HEK293 (cell line): ENCODE data around the gene PRKCE.

Experiments
- CTCF ChIP-seq: fragments of 450-650 bp; formaldehyde crosslinking; IDR thresholded peaks from 2 replicates; pipeline ENCODE4 v1.5.1; 2016; ENCODE audit warnings: missing biosample characterization, missing genetic modification characterization
- YY1 ChIP-seq: fragments of 450-650 bp; formaldehyde crosslinking; IDR thresholded peaks from 2 replicates; pipeline ENCODE4 v1.5.1; 2018; ENCODE audit warnings: missing biosample characterization, missing genetic modification characterization
- ZNF18 ChIP-seq: fragments of 450-650 bp; formaldehyde crosslinking; IDR thresholded peaks from 2 replicates; pipeline ENCODE4 v1.5.1; 2016; ENCODE audit warnings: missing biosample characterization, missing genetic modification characterization

DNA sequence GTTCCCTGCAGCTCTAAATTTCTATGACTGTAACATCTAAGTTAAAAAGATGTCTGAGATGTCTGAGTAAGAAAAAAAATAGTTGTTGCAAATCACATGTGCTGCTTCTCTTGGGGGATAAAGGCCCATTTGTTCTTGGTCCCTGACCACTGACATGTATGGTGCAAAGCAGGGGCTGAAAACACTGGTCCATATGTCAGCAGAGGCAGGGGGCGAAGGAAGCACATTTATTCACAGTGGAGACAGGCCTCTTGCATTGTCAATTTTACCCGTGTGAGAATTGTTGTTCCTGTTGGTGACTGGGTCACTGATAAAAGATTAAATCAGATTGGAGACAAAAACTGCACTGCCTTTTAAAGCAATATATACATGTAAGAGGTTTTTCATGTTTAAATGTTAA lies 38.8 kb downstream of the PRKCE start:
- TF ChIP-seq CTCF (tag by site-specific recombination): no peak
- no peak for TF ChIP-seq YY1
- no peak for TF ChIP-seq ZNF18 (tag by site-specific recombination)
